ENCODE measurements around the gene ARHGAP35. TPM values are rescaled to one million over a fixed set of nuclear protein-coding genes. Genes with fewer than 3 reads are reported as not detected.
"Not testable (repeated sequence)": the region's sequence is repeated elsewhere in the genome, so short reads cannot be mapped to it uniquely, and the experiment has no call there.

The ARHGAP35 gene
- polyA plus RNA-seq, 1 donor from 2014 or later: 4.4 TPM

- H3K36me3 Mint-ChIP-seq: peaks cover 3% of the 10 kb centered on the region
These were observed 25.8 kb upstream of the ARHGAP35 start for GRCh38 chr19:46834984-46835383.

GRCh38 chr19:46838160-46838559 is 22.6 kb upstream of the ARHGAP35 start:
- no peak overlapping the region for H3K4me3 Mint-ChIP-seq
- H3K27me3 Mint-ChIP-seq: no peaks in the 10 kb centered on the region
- peaks cover 0 to 5% (median 0%) of the 10 kb centered on the region in 3 donors for H3K4me1 Mint-ChIP-seq
- no peak overlapping the region for H3K27ac Mint-ChIP-seq
- H3K36me3 Mint-ChIP-seq: peaks cover 5% of the 10 kb centered on the region
- H3K9me3 Mint-ChIP-seq: no peaks in the 10 kb centered on the region

More at GRCh38 chr19:46834984-46835383, 25.8 kb upstream of the ARHGAP35 start:
- no peak overlapping the region for H3K27ac Mint-ChIP-seq
- peaks cover 0 to 5% (median 0%) of the 10 kb centered on the region in 3 donors for H3K4me1 Mint-ChIP-seq
- no peaks in the 10 kb centered on the region for H3K27me3 Mint-ChIP-seq
- no peak overlapping the region for H3K4me3 Mint-ChIP-seq
- peaks cover 0 to 3% (median 0%) of the 10 kb centered on the region in 3 donors for H3K9me3 Mint-ChIP-seq

- no peaks in the 10 kb centered on the region for H3K27me3 Mint-ChIP-seq
- H3K4me3 Mint-ChIP-seq: no peak overlapping the region
- no peaks in the 10 kb centered on the region for H3K9me3 Mint-ChIP-seq
- H3K4me1 Mint-ChIP-seq: peaks cover 0 to 7% (median 0%) of the 10 kb centered on the region in 3 donors
- peak overlapping the region in 1 of 3 donors; percentile 76 for H3K27ac Mint-ChIP-seq
- peaks cover 9% of the 10 kb centered on the region for H3K36me3 Mint-ChIP-seq
These were observed 20.9 kb upstream of the ARHGAP35 start for GRCh38 chr19:46839752-46840497.

DNA sequence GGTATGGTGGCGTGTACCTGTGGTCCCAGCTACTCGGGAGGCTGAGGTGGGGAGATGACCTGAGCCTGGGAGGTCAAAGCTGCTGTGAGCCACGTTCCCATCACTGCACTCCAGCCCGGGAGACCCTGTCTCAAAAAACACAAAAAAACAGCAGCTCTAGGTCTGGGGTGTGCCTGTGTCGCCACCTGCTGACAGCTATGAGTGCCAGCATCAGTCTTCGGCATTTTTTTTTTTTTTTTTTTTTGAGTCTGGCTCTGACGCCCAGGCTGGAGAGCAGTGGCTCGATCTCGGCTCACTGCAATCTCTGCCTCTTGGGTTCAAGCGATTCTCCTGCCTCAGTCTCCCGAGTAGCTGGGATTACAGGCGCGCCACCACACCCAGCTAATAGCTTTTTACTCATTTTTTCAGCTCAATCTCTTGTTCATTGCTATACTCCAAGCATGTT is 20.3 kb upstream of the ARHGAP35 start:
- H3K4me3 Mint-ChIP-seq: no peak overlapping the region
- no peaks in the 10 kb centered on the region for H3K9me3 Mint-ChIP-seq
- H3K27me3 Mint-ChIP-seq: no peaks in the 10 kb centered on the region
- peaks cover 9% of the 10 kb centered on the region for H3K36me3 Mint-ChIP-seq
- H3K27ac Mint-ChIP-seq: peak overlapping the region in 2 of 3 donors; percentile 60 to 76
- peaks cover under 1 to 9% (median under 1%) of the 10 kb centered on the region in 3 donors for H3K4me1 Mint-ChIP-seq

DNA sequence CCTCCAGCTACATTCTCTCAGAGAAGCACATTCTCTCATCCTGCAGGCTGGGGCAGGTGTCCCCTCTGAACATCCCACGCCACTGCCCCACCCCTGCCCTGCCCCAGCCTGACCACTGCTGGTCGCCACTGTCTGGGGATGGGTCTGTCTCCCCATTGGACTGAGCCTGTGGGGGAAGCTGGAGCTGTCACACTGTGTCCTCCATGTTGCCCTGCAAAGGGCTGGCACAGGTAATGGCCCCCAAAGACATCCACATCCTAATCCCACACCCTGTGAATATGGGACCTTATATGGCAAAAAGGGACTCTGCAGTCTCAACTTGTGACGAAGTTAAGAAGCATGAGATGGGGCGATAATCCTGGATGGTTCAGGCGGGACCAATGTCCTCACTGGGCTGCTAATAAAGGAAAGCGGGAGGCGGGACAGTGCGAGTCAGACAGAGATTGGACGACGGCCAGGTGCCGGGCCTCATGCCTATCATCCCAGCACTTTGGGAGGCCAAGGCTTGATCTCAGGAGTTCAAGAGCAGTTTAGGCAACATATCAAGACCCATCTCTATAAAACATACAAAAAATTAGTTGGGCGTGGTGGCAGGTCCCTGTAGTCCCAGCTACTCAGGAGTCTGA is 19.2 kb upstream of the ARHGAP35 start:
- H3K9me3 Mint-ChIP-seq: no peaks in the 10 kb centered on the region

DNA sequence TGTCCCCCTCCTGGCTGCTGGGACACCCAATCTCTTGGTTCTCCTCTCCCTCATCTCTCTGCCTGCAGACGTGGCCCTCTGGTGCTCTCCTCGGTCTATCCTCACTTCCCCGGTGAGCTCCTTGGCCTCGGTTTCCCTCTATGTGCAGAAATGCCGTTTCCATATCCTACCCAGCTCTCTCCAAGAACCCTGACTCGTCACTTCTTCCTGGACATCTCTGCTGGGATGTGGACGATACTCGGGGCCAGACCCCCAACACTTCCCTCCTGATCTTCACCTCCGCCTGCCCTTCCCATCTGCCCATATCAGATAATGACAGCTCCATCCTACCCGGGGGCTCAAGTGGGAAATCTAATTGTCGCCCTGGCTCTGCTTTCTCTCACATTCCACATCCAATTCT is 18.0 kb upstream of the ARHGAP35 start:
- H3K27ac Mint-ChIP-seq: no peak overlapping the region
- no peaks in the 10 kb centered on the region for H3K27me3 Mint-ChIP-seq

More for the DNA sequence above, 19.2 kb upstream of the ARHGAP35 start:
- Mint-ChIP-seq H3K36me3 (peaks cover 9% of the 10 kb centered on the region), H3K4me3 (no peak overlapping the region), H3K27ac (no peak overlapping the region), H3K27me3 (no peaks in the 10 kb centered on the region), H3K4me1 (peaks cover 6 to 14% (median 7%) of the 10 kb centered on the region in 3 donors)

DNA sequence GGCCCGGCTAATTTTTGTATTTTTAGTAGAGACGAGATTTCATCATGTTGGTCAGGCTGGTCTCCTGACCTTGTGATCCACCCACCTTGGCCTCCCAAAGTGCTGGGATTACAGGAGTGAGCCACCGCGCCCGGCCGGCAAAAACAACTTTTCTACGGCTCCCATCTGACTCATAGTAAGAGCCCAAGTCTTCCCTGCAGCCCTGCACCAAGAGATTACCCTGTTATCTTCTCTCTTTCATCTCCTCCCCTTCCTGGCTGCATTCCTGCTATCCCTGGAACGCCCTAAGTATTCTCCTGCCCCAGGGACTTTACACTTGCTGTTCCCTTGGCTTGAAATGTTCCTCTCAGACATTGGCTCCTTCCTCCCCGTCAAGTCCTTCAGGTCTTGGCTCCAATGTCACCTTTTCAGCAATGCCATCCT is 16.7 kb upstream of the ARHGAP35 start:
- Mint-ChIP-seq H3K4me3 (no peak overlapping the region), H3K36me3 (peaks cover 6% of the 10 kb centered on the region), H3K27ac (no peak overlapping the region), H3K4me1 (peaks cover 11 to 16% (median 14%) of the 10 kb centered on the region in 3 donors), H3K27me3 (no peaks in the 10 kb centered on the region), H3K9me3 (no peaks in the 10 kb centered on the region)

More for the DNA sequence above, 18.0 kb upstream of the ARHGAP35 start:
- Mint-ChIP-seq H3K4me1 (peaks cover 9 to 16% (median 13%) of the 10 kb centered on the region in 3 donors), H3K4me3 (no peak overlapping the region), H3K9me3 (no peaks in the 10 kb centered on the region), H3K36me3 (peaks cover 8% of the 10 kb centered on the region)

GRCh38 chr19:46845959-46846459 is 14.8 kb upstream of the ARHGAP35 start:
- peak overlapping the region in 2 of 3 donors; percentile 48 to 59 for H3K27ac Mint-ChIP-seq
- no peaks in the 10 kb centered on the region for H3K27me3 Mint-ChIP-seq
- H3K4me1 Mint-ChIP-seq: peaks cover 20 to 25% (median 22%) of the 10 kb centered on the region in 3 donors
- no peaks in the 10 kb centered on the region for H3K9me3 Mint-ChIP-seq
- peak overlapping the region; percentile 42 to 75 (median 70) for H3K4me3 Mint-ChIP-seq
- peaks cover 6% of the 10 kb centered on the region for H3K36me3 Mint-ChIP-seq

- Mint-ChIP-seq H3K36me3 (peaks cover 6% of the 10 kb centered on the region), H3K4me3 (peak overlapping the region in 3 of 4 donors; percentile 45 to 73 (median 69)), H3K27me3 (no peaks in the 10 kb centered on the region), H3K27ac (peak overlapping the region in 2 of 3 donors; percentile 35 to 92), H3K4me1 (peaks cover 20 to 25% (median 22%) of the 10 kb centered on the region in 3 donors), H3K9me3 (no peaks in the 10 kb centered on the region)
These were observed 13.3 kb upstream of the ARHGAP35 start for GRCh38 chr19:46847528-46847927.

DNA sequence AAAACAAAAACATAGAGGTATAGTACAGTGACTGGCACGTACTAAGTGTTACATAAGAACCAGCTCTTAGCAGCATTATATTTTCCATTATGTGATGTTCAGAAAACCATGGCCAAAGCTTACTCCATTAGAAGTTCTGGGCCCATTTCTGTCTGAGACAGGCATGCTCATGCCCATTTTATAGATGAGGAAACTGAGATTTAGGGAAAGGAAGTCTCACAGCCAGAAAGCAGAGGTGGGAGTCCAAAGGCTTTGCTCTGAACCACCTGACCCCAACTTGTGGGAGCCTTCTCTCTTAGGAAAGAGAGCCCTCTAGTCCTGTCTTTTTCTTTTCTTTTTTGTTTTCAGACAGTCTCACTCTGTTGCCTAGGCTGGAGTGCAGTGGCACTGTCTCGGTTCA is 12.4 kb upstream of the ARHGAP35 start:
- H3K4me3 Mint-ChIP-seq: peak overlapping the region in 2 of 4 donors; percentile 28 to 73
- H3K36me3 Mint-ChIP-seq: peaks cover 4% of the 10 kb centered on the region
- H3K4me1 Mint-ChIP-seq: peaks cover 18 to 25% (median 22%) of the 10 kb centered on the region in 3 donors
- H3K27me3 Mint-ChIP-seq: no peaks in the 10 kb centered on the region
- peak overlapping the region in 1 of 3 donors; percentile 35 for H3K27ac Mint-ChIP-seq
- no peaks in the 10 kb centered on the region for H3K9me3 Mint-ChIP-seq

DNA sequence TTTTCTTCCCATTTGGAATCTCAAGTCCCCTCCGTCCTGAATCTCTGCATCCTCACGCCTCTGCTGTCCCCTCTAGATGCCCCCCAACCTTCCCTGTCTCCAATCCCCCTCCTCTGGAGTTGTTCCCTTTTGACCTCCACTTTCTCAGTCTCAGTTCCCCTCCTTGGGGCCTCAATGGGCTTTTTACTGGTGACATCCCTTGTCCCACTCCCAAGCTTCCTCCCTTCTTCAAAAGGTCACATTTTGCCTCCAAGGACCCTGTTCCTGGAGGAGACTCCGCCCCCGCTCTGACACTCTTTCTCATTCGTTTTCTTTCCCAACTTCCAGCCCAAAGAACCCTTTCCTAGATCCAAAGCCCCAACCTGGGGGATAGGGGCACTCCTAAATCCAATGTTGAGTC is 11.2 kb upstream of the ARHGAP35 start:
- Mint-ChIP-seq H3K4me1 (peaks cover 16 to 25% (median 22%) of the 10 kb centered on the region in 3 donors), H3K36me3 (no peaks in the 10 kb centered on the region), H3K4me3 (peak overlapping the region; percentile 82 to 97 (median 90)), H3K27ac (peak overlapping the region in 2 of 3 donors; percentile 28 to 67), H3K27me3 (no peaks in the 10 kb centered on the region), H3K9me3 (no peaks in the 10 kb centered on the region)

GRCh38 chr19:46850228-46851203 is 10.3 kb upstream of the ARHGAP35 start, which contains the start of gene AP2S1:
Gene AP2S1, minus strand, starts transcription at chr19:46850846. Its CDS starts 80 bp downstream, at chr19:46850766.
- no peaks in the 10 kb centered on the region for H3K9me3 Mint-ChIP-seq

GRCh38 chr19:46852830-46853229 is 8.0 kb upstream of the ARHGAP35 start:
- H3K27ac Mint-ChIP-seq: peak overlapping the region in 1 of 3 donors; percentile 50

More at GRCh38 chr19:46850228-46851203, 10.3 kb upstream of the ARHGAP35 start, which contains the start of gene AP2S1:
- Mint-ChIP-seq H3K4me3 (peak within 1 kb of the TSS; percentile 82 to 97 (median 90)), H3K36me3 (no peaks in the 10 kb centered on the region), H3K27me3 (no peaks in the 10 kb centered on the region), H3K4me1 (peaks cover 17 to 24% (median 22%) of the 10 kb centered on the region in 3 donors), H3K27ac (peak within 1 kb of the TSS; percentile 51 to 97 (median 67))

DNA sequence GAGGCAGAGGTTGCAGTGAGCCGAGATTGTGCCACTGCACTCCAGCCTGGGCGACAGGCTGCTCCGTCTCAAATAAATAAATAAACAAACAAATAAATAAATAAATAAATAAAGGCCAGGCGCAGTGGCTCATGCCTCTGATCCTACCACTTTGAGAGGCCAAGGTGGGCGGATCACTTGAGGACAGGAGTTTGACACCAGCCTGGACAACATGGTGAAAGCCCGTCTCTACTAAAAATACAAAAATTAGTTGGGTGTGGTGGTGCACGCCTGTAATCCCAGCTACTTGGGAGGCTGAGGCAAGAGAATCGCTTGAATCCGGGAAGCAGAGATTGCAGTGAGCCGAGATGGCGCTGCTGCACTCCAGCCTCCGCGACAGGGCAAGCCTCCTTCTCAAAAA is 6.1 kb upstream of the ARHGAP35 start:
- not testable (repeated sequence) for H3K9me3 Mint-ChIP-seq, H3K4me3 Mint-ChIP-seq, H3K27me3 Mint-ChIP-seq, H3K36me3 Mint-ChIP-seq, H3K27ac Mint-ChIP-seq
- H3K4me1 Mint-ChIP-seq: peaks cover 15 to 20% (median 17%) of the 10 kb centered on the region in 3 donors

More at GRCh38 chr19:46852830-46853229, 8.0 kb upstream of the ARHGAP35 start:
- Mint-ChIP-seq H3K4me1 (peaks cover 15 to 20% (median 20%) of the 10 kb centered on the region in 3 donors), H3K36me3 (no peaks in the 10 kb centered on the region), H3K4me3 (peak overlapping the region in 2 of 4 donors; percentile 36 to 37), H3K27me3 (peaks cover 1% of the 10 kb centered on the region), H3K9me3 (no peaks in the 10 kb centered on the region)
